PFSK-1 (cell line): ENCODE measurements around the gene SIPA1.

ENCODE experiments used
- FOXP2 ChIP-seq: optimal IDR thresholded peaks from 2 replicates; pipeline ENCODE3; 2011; ENCODE audit warnings: borderline replicate concordance, control low read depth, inconsistent platforms; ENCODE audit not compliant: insufficient read depth; ENCODE audit errors: extremely low read length, extremely low read depth
- POLR2AphosphoS5 ChIP-seq: IDR thresholded peaks from 2 replicates; pipeline ENCODE4 v1.6.1; 2012; ENCODE audit warnings: low read depth, mild to moderate bottlenecking, control low read depth, low read length, moderate library complexity
- SIN3A ChIP-seq: IDR thresholded peaks from 2 replicates; pipeline ENCODE4 v1.6.1; 2012; ENCODE audit warnings: mild to moderate bottlenecking, low read length, moderate library complexity, borderline replicate concordance; ENCODE audit not compliant: insufficient read depth
- TAF1 ChIP-seq: IDR thresholded peaks from 2 replicates; pipeline ENCODE4 v1.6.1; 2012; ENCODE audit warnings: low read length, control low read depth, borderline replicate concordance; ENCODE audit not compliant: insufficient read depth
- TF ChIP-seq, protein P1 (sequence below), 2 experiments: IDR thresholded peaks; 2 replicates each; pipeline versions ENCODE4 v1.6.1 to v1.8.0; 2011 to 2012; ENCODE audit warnings: low read depth in 2 of 2, low read length in 2 of 2, control low read depth in 1 of 2, inconsistent platforms in 1 of 2, mild to moderate bottlenecking in 1 of 2, moderate library complexity in 1 of 2; ENCODE audit not compliant: insufficient read depth in 1 of 2

Gene SIPA1

DNA sequence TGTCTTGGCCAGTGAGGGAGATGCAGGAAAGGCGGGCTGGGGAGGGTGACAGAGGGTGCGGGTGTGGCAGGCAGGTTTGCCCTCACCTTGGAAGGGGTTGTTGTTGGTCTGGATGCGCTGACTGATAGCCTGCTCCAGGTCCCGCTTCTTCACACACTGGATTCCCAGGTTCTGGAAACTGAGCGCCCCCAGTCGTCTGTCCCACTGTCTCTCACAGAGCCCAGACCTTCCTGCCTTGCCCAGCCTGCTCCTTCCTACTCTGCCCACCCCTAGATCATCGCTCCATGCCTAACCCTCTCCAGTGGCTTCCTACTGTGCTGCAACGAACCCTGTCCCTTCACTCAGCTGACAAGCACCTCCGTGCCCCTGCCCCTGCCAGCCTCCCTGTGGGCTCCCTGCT lies 22.1 kb downstream of the SIPA1 start:
- no peak for TF ChIP-seq POLR2AphosphoS5
- TF ChIP-seq FOXP2 = no peak
- no peak for TF ChIP-seq SIN3A
- TF ChIP-seq, protein P1, sequence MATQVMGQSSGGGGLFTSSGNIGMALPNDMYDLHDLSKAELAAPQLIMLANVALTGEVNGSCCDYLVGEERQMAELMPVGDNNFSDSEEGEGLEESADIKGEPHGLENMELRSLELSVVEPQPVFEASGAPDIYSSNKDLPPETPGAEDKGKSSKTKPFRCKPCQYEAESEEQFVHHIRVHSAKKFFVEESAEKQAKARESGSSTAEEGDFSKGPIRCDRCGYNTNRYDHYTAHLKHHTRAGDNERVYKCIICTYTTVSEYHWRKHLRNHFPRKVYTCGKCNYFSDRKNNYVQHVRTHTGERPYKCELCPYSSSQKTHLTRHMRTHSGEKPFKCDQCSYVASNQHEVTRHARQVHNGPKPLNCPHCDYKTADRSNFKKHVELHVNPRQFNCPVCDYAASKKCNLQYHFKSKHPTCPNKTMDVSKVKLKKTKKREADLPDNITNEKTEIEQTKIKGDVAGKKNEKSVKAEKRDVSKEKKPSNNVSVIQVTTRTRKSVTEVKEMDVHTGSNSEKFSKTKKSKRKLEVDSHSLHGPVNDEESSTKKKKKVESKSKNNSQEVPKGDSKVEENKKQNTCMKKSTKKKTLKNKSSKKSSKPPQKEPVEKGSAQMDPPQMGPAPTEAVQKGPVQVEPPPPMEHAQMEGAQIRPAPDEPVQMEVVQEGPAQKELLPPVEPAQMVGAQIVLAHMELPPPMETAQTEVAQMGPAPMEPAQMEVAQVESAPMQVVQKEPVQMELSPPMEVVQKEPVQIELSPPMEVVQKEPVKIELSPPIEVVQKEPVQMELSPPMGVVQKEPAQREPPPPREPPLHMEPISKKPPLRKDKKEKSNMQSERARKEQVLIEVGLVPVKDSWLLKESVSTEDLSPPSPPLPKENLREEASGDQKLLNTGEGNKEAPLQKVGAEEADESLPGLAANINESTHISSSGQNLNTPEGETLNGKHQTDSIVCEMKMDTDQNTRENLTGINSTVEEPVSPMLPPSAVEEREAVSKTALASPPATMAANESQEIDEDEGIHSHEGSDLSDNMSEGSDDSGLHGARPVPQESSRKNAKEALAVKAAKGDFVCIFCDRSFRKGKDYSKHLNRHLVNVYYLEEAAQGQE (IDR thresholded peaks at IDR 0.05; ENCODE audit: insufficient read depth in 1 of 2, low read depth in 2 of 2, low read length in 2 of 2) = no peak
- no peak for TF ChIP-seq TAF1

DNA sequence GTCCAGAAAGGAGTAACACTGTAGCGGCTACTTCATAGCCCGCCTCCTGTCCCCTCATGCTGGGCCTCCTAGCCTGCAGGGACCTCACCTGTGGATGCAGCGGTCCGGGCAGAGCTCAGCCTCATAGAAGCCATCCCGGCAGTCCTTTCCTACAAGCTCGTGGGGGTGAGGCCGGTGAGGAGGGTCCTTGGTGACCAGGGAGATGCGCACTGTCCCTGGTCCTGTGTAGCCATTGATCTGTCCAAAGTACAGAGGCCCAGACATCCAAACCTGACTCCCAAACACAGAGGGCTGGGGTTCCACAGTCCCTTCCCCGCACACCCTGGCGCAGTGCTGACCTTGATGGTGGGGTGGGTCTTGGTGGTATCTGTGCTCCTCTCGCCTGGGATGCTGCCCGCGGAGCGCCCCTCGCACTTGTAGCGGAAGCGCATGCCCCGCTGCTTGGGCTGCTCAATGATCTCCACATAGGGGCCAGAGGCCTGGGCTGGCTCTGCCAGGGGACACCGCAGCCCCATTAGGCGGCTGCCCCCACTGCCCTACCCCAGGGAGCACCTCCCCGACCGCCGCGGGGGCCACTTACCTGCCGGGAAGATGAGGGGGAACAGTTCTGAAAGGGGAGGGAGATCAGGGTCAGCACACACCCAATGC lies 23.8 kb downstream of the SIPA1 start:
- no peak for TF ChIP-seq FOXP2
- no peak for TF ChIP-seq SIN3A

DNA sequence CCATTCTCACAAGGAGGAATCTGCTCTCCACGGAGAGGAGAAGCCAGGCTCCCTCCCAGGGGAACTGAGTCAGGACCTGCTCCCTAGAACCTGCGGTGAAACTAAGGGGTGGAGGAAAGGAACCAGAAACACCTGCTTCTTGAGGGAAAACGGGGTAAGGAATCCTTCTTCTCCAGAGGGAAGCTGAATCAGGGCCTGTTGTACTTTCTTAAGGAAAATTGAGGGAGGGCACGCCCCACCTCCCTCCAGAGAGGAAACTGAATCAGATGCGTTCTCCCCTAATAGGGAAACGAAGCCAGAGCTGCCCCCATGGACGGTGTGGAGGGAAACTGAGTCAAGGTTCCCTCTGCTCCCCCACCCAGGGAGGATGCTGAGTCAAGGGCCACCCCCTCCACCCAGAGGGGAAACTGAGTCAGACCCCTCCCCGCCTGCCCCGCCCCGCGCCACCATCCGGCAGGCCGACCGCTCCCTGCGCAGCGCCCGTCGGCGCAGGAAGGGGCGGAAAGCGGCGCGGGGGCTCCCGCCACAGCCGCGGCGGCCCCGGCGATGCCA lies 24.4 kb downstream of the SIPA1 start:
- no peak for TF ChIP-seq TAF1
- TF ChIP-seq POLR2AphosphoS5 = no peak
- TF ChIP-seq, protein P1 (IDR thresholded peaks at IDR 0.05; ENCODE audit: insufficient read depth in 1 of 2, low read depth in 2 of 2, low read length in 2 of 2) = no peak
- TF ChIP-seq SIN3A = no peak
- TF ChIP-seq FOXP2 = no peak

DNA sequence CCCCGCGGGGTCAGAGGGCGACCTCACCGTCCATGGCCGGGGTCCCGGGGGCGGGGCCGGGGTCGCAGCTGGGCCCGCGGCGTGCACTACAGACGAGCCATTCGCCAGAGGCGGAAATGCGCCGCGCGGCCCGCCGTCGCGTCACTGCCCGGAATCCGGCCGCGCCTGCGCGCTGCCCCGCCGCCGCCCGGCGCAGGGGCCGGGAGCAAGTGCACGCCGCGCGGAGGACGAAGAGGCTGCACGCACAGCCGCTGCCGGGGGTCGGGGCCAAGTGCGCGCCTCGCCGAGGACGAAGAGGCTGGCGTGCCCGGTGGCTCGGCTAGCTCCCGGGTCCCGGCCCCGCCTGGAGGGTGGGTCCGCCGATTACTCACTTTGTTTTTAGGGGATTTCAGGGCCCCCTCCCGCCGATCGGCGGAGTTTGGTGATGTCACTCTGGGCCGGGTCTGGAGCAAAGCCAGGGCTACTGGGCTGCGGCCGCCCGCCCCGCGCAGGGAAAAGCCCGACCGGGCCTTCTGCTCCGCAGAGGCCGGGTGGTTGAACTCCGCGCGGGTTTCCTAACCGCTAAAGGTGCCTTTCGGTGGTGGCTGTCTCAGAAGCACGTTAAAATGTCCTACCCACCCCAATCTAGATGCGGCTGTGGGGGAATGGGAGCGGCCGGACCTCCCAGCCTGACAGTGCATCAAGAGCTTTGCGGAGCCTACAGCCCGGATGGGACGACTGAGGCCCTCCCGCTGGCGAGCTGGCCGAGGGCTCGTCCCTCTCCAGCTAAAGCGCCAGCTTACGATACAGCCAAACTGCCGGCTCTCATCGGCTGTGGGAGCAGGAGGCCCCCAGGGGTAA lies 25.1 kb downstream of the SIPA1 start, which contains the start of gene RELA:
Gene RELA (minus strand): TSS at position 118 of the 840 bp plus-strand sequence. CDS start 84 bp downstream, at position 34.
- TF ChIP-seq TAF1 (peak; percentile 50; the same call in 1 of the 2 replicates), POLR2AphosphoS5 (peak; percentile 75), FOXP2 (peak; percentile 88), SIN3A (0 out of 2 replicates have a peak, but pooled peaks have one; percentile 31)
- TF ChIP-seq, protein P1 (IDR thresholded peaks at IDR 0.05; ENCODE audit: insufficient read depth in 1 of 2, low read depth in 2 of 2, low read length in 2 of 2) = 0 out of 4 replicates have a peak, but pooled peaks of 1 of the 2 experiments have one; percentile 13

DNA sequence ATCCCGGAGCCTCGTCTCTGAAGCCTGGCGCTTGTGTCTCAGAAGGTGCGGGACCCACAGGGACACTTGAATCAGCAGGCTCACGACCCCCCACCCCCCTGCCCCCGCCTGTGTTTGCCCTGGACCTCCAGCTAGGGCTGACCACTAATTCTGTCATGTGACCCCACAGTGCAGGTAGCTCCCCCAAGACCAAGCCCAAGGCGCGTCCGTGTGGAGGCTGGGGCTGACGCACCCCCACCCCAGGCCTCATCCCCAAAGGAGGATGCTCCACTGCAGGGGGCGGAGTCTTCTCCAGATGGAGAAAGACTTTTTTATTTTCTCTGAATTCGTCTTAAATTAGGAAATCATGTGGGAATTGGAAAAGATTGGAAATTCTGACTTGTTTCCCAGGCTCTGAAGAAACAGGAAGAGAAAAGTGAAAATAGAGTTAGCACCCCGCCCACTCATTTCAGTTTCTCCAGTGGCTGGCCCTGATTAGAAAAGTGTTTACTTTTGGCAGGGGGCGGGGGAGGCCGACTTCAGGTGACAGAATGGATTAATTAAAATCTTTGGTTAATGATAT lies 25.8 kb downstream of the SIPA1 start:
- TF ChIP-seq FOXP2 = no peak
- no peak for TF ChIP-seq SIN3A
- TF ChIP-seq, protein P1 (IDR thresholded peaks at IDR 0.05; ENCODE audit: insufficient read depth in 1 of 2, low read depth in 2 of 2, low read length in 2 of 2) = no peak
- TF ChIP-seq POLR2AphosphoS5 = no peak
- no peak for TF ChIP-seq TAF1
